ENCODE measurements around the gene SLC5A5.

Gene SLC5A5

GRCh38 chr19:17920527-17920926 lies 48.8 kb downstream of the SLC5A5 start:
- Histone ChIP-seq H3K27me3 (no peaks in the 10 kb centered on the region), H4K20me1 (no peaks in the 10 kb centered on the region), H3K4me2 (no peak overlapping the region), H3K4me1 (no peaks in the 10 kb centered on the region), H3K36me3 (no peaks in the 10 kb centered on the region), H3K4me3 (no peak overlapping the region), H3K27ac (no peak overlapping the region), H3K9me3 (peaks cover 22% of the 10 kb centered on the region), H3K9ac (no peak overlapping the region)
- no peak for TF ChIP-seq Cebpa-rat (IDR thresholded peaks at IDR 0.05)

- H3K4me3 ChIP-seq, result no peak overlapping the region
- no peak for TF ChIP-seq Cebpa-rat (IDR thresholded peaks at IDR 0.05)
- peaks cover 16% of the 10 kb centered on the region for H3K9me3 ChIP-seq
- no peaks in the 10 kb centered on the region for H3K36me3 ChIP-seq
- no peak overlapping the region for H3K9ac ChIP-seq
- H3K27ac ChIP-seq, result no peak overlapping the region
- no peaks in the 10 kb centered on the region for H3K27me3 ChIP-seq
- H3K4me1 ChIP-seq, result no peaks in the 10 kb centered on the region
- no peak overlapping the region for H3K4me2 ChIP-seq
- H4K20me1 ChIP-seq, result no peaks in the 10 kb centered on the region
Observed at GRCh38 chr19:17922138-17922537, 50.4 kb downstream of the SLC5A5 start.

GRCh38 chr19:17926044-17926443 lies 54.3 kb downstream of the SLC5A5 start:
- Histone ChIP-seq H3K27ac (no peak overlapping the region), H3K36me3 (no peaks in the 10 kb centered on the region), H3K4me3 (no peak overlapping the region), H4K20me1 (no peaks in the 10 kb centered on the region), H3K27me3 (no peaks in the 10 kb centered on the region), H3K9ac (no peak overlapping the region), H3K4me2 (no peak overlapping the region), H3K9me3 (no peaks in the 10 kb centered on the region), H3K4me1 (no peaks in the 10 kb centered on the region)
- no peak for TF ChIP-seq Cebpa-rat (IDR thresholded peaks at IDR 0.05)

- Histone ChIP-seq H3K4me2 (no peak overlapping the region), H3K36me3 (no peaks in the 10 kb centered on the region), H3K9me3 (no peaks in the 10 kb centered on the region), H3K4me1 (peaks cover 17% of the 10 kb centered on the region), H3K27ac (no peak overlapping the region), H3K9ac (no peak overlapping the region), H4K20me1 (no peaks in the 10 kb centered on the region), H3K4me3 (no peak overlapping the region), H3K27me3 (no peaks in the 10 kb centered on the region)
- TF ChIP-seq Cebpa-rat (IDR thresholded peaks at IDR 0.05), result no peak
Observed at GRCh38 chr19:17929056-17929455, 57.3 kb downstream of the SLC5A5 start.

GRCh38 chr19:17931532-17932191 lies 59.9 kb downstream of the SLC5A5 start:
- H3K36me3 ChIP-seq, result peaks cover 15% of the 10 kb centered on the region
- peak overlapping the region; percentile 85 for H3K4me3 ChIP-seq
- H3K4me2 ChIP-seq, result peak overlapping the region; percentile 96
- H3K9ac ChIP-seq, result peak overlapping the region; percentile 91
- H3K9me3 ChIP-seq, result no peaks in the 10 kb centered on the region
- no peaks in the 10 kb centered on the region for H3K27me3 ChIP-seq
- H3K4me1 ChIP-seq, result peaks cover 22% of the 10 kb centered on the region
- TF ChIP-seq Cebpa-rat (IDR thresholded peaks at IDR 0.05), result no peak
- peak overlapping the region; percentile 98 for H3K27ac ChIP-seq
- H4K20me1 ChIP-seq, result no peaks in the 10 kb centered on the region

- H3K27me3 ChIP-seq, result no peaks in the 10 kb centered on the region
- peak within 1 kb of the TSS; percentile 85 for H3K4me3 ChIP-seq
- H4K20me1 ChIP-seq, result peaks cover 2% of the 10 kb centered on the region; the same call in 1 of the 2 replicates
- H3K9ac ChIP-seq, result peak within 1 kb of the TSS; percentile 91
- H3K36me3 ChIP-seq, result peaks cover 25% of the 10 kb centered on the region
- H3K9me3 ChIP-seq, result no peaks in the 10 kb centered on the region
- peaks cover 22% of the 10 kb centered on the region for H3K4me1 ChIP-seq
- peak within 1 kb of the TSS; percentile 96 for H3K4me2 ChIP-seq
- H3K27ac ChIP-seq, result peak within 1 kb of the TSS; percentile 98
- no peak for TF ChIP-seq Cebpa-rat (IDR thresholded peaks at IDR 0.05)
Observed at GRCh38 chr19:17932485-17933338, 61.0 kb downstream of the SLC5A5 start, which contains the start of gene CCDC124. CCDC124 (plus strand) TSS chr19:17933015; CDS start chr19:17936421, 3,406 bp downstream.

GRCh38 chr19:17933414-17934129 lies 61.8 kb downstream of the SLC5A5 start:
- peak overlapping the region; percentile 98 for H3K27ac ChIP-seq
- no peaks in the 10 kb centered on the region for H3K9me3 ChIP-seq
- H4K20me1 ChIP-seq, result peaks cover 6% of the 10 kb centered on the region; the same call in 1 of the 2 replicates
- H3K9ac ChIP-seq, result peak overlapping the region; percentile 91
- no peak for TF ChIP-seq Cebpa-rat (IDR thresholded peaks at IDR 0.05)
- H3K4me2 ChIP-seq, result peak overlapping the region; percentile 96
- peak overlapping the region; percentile 85 for H3K4me3 ChIP-seq
- H3K36me3 ChIP-seq, result peaks cover 29% of the 10 kb centered on the region
- H3K27me3 ChIP-seq, result no peaks in the 10 kb centered on the region
- peaks cover 22% of the 10 kb centered on the region for H3K4me1 ChIP-seq

- Histone ChIP-seq H3K36me3 (peaks cover 54% of the 10 kb centered on the region), H3K27me3 (no peaks in the 10 kb centered on the region), H3K27ac (no peak overlapping the region), H3K9ac (no peak overlapping the region), H3K9me3 (no peaks in the 10 kb centered on the region), H3K4me3 (no peak overlapping the region), H3K4me1 (peaks cover 22% of the 10 kb centered on the region), H3K4me2 (no peak overlapping the region), H4K20me1 (peaks cover 6% of the 10 kb centered on the region; the same call in 1 of the 2 replicates)
- TF ChIP-seq Cebpa-rat (IDR thresholded peaks at IDR 0.05), result no peak
Observed at GRCh38 chr19:17936379-17936778, 64.6 kb downstream of the SLC5A5 start.

- H3K4me3 ChIP-seq, result no peak overlapping the region
- H3K27ac ChIP-seq, result no peak overlapping the region
- H3K36me3 ChIP-seq, result peaks cover 65% of the 10 kb centered on the region
- no peaks in the 10 kb centered on the region for H3K27me3 ChIP-seq
- no peak overlapping the region for H3K4me2 ChIP-seq
- peaks cover 14% of the 10 kb centered on the region for H3K4me1 ChIP-seq
- H3K9me3 ChIP-seq, result no peaks in the 10 kb centered on the region
- peaks cover 6% of the 10 kb centered on the region; the same call in 1 of the 2 replicates for H4K20me1 ChIP-seq
- TF ChIP-seq Cebpa-rat (IDR thresholded peaks at IDR 0.05), result no peak
- peak overlapping the region; percentile 19; the same call in 1 of the 2 replicates for H3K9ac ChIP-seq
Observed at GRCh38 chr19:17937371-17937900, 65.7 kb downstream of the SLC5A5 start.
